Non-pigmented ciliary epithelial cell (primary cell): ENCODE results near the gene CISTR.
"Not testable (repeated sequence)": the region's sequence is repeated elsewhere in the genome, so short reads cannot be mapped to it uniquely, and the experiment has no call there.

ENCODE experiments used
- DNase-seq: peaks from one replicate; pipeline ENCODE4 v3.0.0-alpha.2; 2010; ENCODE audit warnings: low read depth

Gene CISTR

DNA sequence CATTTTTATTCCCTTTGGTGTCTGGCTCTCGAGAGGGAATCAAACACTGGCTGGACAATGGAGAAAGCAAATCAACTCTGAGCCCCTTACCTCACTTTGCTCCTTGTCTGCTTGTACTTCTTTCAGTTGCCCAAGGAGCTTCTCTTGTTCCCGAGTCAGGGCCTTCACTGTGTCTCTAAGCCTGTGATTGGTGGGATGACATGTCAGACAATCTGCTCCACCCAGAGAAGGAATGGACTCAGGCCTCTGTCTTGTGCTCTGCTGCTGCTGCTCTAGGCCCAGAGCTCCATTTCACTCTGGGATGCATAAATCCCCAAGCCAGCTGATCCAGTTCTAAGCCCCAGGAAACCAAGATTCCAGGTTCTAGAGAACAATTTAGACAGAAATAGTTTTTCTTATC is 32.1 kb downstream of the CISTR start:
- no peak for DNase-seq

DNA sequence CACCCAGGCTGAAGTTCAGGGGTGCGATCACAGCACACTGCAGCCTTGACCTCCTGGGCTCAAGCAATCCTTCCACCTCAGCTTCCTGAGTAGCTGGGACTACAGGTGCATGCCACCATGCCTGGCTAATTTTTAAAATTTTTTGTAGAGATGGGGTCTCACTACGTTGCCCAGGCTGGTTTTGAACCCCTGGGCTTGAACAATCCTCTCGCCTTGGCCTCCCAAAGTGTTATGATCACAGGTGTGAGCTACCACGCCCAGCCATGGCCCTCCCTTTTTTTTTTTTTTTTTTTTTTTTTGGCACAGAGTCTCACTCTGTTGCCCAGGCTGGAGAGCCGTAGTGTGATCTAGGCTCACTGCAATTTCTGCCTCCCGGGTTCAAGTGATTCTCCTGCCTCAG is 33.2 kb downstream of the CISTR start:
- not testable (repeated sequence) for DNase-seq

DNA sequence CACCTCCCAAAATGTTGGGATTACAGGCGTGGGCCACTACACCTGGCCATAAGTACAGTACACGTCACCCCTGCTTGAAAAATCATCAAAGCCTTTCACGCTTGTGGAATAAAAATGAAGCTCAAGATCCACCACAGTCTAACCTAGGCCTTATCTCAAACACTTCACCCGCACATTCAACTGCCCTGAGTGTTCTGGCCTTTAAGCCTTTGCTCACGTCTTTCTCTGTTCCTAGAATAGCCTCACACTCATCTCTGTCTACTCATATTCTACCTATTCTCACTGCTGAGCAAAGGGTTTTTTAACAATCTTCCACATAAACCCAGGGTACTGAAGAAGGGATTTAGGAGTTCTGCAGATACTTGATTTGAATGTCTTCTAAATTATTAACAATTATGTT is 34.5 kb downstream of the CISTR start:
- DNase-seq = no peak

DNA sequence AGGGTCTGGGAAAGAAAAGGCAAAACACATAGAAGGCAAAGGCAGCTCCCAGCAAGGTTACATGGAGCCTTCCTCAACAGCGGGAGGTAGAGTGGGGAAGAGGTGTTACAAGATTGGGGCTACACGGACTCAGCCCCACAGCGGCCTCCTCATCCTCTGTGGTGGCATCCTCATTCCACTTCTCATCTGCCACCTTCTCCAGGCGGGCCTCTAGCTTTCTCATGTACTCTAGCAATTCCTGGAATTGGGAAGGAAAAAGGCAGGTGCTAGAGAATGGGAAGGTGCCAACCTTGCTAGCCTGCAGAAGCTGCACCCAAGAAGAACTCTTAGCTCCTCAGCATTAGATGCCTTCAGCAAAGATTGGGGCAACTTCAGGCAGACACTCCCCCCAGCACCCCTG is 37.8 kb downstream of the CISTR start:
- DNase-seq = no peak

DNA sequence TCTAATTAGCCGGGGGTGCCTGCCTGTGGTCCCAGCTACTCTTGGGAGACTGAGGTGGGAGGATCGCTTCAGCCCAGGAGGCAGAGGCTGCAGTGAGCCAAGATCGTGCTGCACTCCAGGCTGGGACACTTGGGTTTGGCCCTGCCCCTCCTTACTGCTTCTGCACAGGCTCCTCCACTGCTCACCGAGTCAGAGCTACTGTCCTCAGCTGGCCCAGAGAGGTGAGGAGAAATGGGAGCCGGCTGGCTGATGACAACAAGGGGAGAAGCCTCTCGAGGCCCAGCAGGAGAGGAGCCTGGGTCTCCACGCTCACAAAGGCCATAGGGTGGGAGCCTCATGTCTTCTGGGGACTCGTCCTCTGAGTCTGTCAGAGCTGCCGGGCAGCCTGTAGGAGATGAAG is 38.3 kb downstream of the CISTR start:
- no peak for DNase-seq

DNA sequence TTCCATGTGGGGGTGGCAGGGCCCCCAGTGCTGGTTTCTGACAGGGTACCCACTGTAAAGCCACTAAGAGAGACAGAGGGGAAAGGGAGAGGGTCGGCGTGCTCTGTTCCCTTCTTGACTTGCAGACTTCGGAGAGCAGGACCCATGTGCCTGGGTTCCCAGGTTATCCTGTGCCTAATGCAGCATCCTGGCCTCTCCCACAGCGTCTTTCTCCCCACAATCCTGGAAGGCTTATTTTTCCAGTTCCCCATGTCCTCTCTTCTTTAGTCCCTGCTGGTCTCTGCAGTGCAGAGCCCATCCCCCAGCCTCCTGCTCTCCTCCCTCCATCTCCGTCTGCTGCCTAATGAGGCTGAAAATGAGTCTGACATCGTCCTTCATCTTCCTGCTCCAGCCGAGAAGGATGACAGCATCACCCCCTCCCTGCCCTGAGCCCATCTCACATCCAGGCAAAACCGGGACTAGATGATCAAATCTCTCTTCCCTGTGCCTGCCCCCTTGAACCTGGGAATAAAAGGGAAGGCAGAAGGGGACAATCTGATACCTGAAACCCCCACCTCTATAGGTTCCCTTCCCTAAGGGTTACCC is 39.6 kb downstream of the CISTR start:
- no peak for DNase-seq

DNA sequence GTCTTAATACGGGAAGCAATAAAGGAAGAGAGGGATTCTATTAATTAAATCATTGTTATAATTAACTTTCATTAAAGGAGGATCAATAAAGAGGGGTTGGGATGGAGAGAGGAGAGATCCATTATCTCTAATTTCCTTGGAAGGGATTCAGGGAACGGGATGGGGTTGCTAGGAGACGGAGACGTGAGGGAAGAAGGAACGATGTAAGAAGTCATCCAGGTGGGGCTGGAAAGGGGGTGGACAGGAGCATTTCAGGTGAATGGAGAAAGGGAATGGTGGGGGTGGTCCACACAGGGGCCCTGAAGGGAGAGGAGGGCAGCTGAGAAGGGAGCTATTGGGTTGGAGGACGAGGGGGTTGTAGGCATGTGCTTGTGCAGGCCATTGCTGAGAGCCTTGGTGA is 41.7 kb downstream of the CISTR start:
- DNase-seq = no peak

DNA sequence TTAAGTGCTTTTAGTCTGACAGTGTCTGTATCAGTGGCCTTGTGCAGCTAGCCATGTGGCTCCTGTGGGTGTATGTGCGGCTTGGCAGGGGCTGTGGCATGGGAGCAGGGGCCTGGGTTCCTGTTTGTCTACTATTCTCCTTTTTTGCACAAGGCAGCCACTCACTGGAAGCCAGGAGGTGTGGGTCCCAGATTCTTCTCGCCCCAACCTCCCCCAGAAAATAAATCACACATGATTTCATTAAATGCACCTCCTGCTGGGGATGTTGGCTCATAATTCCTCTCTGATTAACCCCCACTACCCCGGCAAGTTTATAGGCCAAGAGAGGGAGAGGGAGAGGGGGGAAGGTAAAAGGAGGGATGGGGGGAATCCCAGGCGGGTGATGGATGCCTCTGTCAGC is 42.1 kb downstream of the CISTR start:
- no peak for DNase-seq

DNA sequence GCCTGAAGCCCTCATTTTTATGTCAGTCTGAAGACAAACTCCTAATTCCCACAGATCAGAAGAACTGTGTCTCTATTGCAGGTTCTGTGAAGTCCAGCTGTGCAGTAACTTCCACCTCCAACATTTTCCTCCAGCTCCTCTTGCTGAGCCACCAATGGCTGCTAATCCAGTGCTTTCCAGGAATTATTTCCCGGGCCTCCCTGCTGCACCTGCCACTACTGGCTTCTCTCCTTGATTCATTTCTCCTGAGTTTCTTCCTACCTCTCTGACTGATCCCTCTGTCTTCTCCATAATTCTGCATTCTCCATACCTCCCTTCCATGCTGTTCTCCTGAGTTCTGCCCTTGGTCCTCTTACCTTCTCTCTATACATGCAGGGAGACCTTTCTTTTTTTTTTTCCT is 45.7 kb downstream of the CISTR start:
- DNase-seq = no peak

DNA sequence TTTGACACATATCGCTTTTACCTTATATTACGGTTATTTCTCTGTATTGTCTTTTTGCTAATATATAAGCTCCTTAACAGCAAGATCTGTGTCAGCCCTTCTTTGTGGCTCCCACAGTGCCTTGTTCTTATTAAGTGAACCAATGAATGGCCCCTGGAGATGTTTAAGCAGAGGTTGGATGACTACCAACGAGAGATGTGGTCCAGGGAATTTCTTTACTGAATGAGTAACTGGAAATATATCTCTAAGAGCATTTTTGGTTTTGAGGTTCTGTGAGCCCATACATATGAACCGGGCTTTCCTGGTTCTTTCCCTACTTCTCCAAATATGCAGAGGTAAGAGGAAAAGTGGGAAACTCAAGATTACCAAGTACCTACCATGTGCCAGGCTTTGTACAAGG is 48.0 kb downstream of the CISTR start:
- no peak for DNase-seq

DNA sequence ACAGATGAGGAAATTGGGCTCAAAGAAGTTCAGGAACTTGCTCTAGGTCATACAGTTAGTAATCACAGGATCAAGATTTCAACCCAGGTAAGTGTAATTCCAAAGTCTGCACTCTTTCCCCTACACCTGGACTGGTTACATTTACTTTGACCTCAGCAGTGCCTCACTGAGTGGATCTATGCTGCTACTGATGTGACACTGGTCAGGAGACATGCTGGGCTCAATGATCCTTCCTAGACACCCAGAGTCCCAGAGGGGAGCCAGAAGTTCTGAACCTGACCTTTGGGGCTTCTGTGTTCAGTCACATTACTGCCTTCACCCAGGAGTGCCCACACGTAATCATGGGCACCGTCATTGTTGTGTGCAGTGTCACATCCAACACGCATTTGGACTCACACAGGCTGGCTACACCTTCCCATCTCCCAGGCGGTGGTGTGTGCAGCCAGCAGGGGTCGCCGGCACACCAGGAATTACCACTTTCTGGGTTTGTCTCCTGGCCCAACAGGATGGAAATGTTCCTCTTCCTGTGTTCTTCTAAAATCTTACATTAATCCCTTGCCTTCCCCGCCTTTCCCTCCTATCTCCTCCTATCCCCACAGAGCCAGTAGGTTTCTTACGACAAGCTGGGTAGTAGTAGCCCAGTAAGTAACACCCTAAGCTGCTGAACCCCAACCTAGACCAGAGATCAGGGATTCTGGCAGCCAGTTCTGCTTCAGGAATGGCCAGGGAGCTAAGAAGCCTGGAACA is 50.1 kb downstream of the CISTR start:
- no peak for DNase-seq

DNA sequence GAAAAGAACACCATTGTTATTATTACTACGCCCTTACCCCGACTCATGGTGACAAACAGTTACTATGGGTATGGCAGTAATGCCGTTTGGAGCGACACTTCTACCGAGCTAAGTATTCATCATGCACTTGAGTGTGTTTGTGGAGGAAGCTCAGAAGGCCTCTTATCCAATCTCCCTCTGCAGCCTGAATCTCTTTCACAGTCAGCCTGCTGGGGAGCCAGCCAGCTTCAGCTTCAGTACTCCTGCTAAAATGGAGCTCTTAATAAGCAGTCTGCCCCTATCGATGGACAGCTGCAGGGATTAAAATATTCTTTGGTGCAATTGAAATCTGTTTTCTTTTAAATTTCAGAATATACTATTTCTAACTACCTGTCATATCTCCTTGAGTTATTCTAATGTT is 51.2 kb downstream of the CISTR start:
- DNase-seq = no peak

DNA sequence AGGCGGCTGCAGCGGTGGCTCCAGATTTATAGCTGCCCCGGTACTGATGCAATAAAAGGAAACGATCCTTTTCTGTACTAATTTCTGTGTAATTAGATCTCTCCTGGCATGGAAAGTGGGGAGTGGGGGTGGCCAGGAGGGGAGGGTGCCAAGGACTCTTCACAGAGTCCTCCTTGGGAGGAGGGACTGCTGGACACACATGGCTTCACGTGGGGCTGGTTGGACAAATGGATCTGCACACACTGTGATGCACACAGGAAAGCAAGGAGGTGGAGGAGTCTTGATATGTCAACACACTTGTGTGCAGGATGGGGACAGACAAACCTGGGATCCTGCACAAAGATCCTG is 52.1 kb downstream of the CISTR start:
- DNase-seq = no peak

DNA sequence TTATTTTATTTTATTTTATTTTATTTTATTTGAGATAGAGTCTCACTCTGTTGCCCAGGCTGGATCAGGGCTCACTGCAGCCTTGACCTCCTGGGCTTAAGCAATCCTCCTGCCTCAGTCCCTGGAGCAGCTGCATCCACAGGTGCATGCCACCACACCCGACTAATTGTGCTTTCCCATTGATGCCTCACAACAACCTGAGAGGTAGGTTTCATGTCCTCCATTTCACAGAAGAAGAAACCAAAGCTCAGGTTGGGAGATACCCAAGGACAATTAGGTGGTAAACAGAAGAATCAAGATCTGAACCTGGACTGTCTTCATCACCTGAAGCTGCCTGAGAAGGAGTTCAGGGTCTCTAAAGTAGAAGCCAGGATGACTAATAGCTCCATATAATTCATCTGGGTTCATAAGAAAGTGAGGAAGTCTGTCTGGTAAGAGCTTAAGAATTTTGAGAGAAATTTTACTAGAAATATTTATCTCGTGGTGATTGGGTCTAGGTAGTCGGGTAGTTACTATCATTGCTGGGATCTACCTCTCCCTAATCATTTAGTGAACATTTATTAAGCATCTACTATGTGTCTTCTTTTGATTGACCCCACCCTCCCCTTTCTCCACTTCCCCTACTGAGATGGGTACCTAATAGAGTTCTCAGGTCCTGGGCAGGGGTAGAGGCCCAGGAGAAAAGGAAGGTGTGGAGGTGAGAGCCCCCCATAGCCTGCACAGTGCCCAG is 52.7 kb downstream of the CISTR start:
- no peak for DNase-seq

DNA sequence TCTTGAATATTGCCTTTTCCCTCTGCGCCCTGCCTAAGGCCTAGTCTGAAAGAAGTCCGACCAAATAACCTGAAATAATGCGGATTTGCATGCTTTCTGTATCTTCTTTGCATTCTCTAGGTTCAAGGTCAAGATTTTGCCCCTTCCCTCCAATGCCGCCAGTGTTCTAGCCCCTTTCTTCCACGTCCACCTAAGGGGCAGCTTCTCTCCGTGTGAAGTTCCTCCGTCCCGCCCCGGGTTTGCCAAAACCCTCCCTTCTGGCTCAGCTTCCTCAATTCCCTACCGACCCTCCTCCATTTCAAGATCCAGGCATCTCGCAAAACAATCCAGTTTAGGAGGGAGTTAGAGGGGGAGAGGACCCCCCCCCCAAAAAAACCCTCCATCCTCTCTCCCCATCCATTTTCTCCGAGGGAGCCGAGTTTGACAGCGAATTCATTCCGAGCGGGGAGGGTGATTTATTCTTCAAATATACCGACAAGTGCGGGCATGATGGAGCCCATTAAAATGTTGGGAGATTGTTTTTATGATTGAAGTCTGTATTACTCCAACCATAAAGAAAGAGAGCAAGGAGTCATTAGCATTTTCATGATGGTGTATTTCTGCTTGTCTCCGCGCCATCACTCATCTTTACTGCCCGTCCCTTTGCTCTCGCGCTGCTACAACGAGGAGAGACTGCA is 55.0 kb downstream of the CISTR start:
- no peak for DNase-seq
